ENCODE data around the gene ZSCAN21. TPM values are rescaled to one million over a fixed set of nuclear protein-coding genes. Genes with fewer than 3 reads are reported as not detected.
A peak's percentile ranks its signal among the peaks of the same experiment; 100 is the strongest.

The ZSCAN21 gene
- total RNA-seq, 2 donors from 2014 or later = 22.7 to 25.1 TPM

DNA sequence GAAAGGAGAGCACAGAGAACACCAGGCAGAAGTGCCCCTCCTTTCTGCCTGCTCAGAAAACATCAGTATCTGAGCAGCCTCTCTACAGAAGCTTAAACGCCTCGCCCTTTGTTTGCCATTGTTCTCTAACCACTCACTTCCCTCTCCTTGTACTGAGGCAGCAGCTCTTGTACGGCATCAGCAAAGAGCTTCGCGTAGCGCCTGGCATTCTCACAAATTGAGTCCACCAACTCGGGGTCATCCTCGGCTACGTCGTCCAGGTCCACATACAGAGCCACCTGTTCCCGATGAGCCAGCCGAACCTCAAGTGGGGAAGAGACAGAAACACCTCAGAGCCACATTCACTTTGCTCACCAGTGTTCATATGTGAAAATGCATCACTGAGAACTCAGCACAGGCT, 49.9 kb downstream of the ZSCAN21 start:
- peak overlapping the region; percentile 92 for H3K4me3 ChIP-seq (ENCODE audit: low read length)
- 90 to 91% methylated on average over 7 to 12 of the region's 12 CpGs for WGBS, 2 experiments (ENCODE audit: insufficient coverage in 1 of 2, insufficient read length in 1 of 2)
- Mint-ChIP-seq H3K27ac (peak overlapping the region; percentile 97), H3K4me1 (peaks cover 17% of the 10 kb centered on the region), H3K9me3 (no peaks in the 10 kb centered on the region), H3K4me3 (peak overlapping the region; percentile 89), H3K36me3 (ENCODE audit: low read depth) (peaks cover 70% of the 10 kb centered on the region), H3K27me3 (ENCODE audit: insufficient read depth) (no peaks in the 10 kb centered on the region)
- H3K27me3 ChIP-seq (ENCODE audit: control insufficient read depth, insufficient read depth, low read length, poor library complexity, severe bottlenecking) = no peaks in the 10 kb centered on the region
- H3K9ac ChIP-seq (ENCODE audit: extremely low read depth, low read length, poor library complexity, severe bottlenecking) = peak overlapping the region; percentile 100
- peaks cover 59% of the 10 kb centered on the region for H3K36me3 ChIP-seq (ENCODE audit: control insufficient read depth, insufficient read depth, low read length)
- peak overlapping the region; percentile 26 for H3K27ac ChIP-seq (ENCODE audit: low read depth, low read length)
- peaks cover 6% of the 10 kb centered on the region for H3K4me1 ChIP-seq (ENCODE audit: control insufficient read depth, insufficient read depth, low read length)
- DNase-seq = no peak
- H3K9me3 ChIP-seq (ENCODE audit: control insufficient read depth, low read length) = no peaks in the 10 kb centered on the region
- TF ChIP-seq, protein P1, sequence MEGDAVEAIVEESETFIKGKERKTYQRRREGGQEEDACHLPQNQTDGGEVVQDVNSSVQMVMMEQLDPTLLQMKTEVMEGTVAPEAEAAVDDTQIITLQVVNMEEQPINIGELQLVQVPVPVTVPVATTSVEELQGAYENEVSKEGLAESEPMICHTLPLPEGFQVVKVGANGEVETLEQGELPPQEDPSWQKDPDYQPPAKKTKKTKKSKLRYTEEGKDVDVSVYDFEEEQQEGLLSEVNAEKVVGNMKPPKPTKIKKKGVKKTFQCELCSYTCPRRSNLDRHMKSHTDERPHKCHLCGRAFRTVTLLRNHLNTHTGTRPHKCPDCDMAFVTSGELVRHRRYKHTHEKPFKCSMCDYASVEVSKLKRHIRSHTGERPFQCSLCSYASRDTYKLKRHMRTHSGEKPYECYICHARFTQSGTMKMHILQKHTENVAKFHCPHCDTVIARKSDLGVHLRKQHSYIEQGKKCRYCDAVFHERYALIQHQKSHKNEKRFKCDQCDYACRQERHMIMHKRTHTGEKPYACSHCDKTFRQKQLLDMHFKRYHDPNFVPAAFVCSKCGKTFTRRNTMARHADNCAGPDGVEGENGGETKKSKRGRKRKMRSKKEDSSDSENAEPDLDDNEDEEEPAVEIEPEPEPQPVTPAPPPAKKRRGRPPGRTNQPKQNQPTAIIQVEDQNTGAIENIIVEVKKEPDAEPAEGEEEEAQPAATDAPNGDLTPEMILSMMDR (conservative IDR thresholded peaks at IDR 0.05) = no peak

DNA sequence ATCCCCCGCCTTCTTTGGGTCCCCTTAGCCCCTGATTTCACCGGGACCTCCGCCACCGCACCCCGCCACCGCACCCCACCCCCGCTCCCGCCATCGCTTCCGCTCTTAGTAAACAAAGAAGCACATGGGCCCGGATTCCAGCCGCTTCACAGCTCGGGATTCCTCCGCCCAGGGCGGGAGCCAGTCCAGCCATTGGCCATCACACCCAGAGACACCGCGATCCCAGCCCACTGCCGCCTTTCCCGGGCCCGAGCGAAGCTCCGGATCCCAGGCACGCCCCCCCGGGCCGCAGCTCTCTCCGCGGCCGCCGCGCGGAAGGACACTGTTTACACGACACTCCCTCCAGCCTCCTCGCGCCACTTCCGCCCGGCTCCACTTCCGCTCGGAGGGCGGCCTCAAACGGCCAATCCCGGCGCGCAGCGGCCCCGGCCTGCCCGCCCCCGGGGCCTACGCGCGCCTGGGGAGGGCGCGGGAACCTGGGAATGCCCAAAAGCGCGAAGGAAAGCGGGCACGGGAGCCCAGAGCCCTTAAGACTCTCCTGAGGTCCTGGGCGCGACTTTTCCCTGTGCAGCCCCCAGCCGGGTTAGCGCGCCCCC, 50.9 kb downstream of the ZSCAN21 start:
- Histone ChIP-seq H3K36me3 (ENCODE audit: control insufficient read depth, insufficient read depth, low read length) (peaks cover 54% of the 10 kb centered on the region), H3K27me3 (ENCODE audit: control insufficient read depth, insufficient read depth, low read length, poor library complexity, severe bottlenecking) (no peaks in the 10 kb centered on the region), H3K27ac (ENCODE audit: low read depth, low read length) (peak overlapping the region; percentile 99), H3K9ac (ENCODE audit: extremely low read depth, low read length, poor library complexity, severe bottlenecking) (peak overlapping the region; percentile 100), H3K4me1 (ENCODE audit: control insufficient read depth, insufficient read depth, low read length) (peaks cover 6% of the 10 kb centered on the region), H3K4me3 (ENCODE audit: low read length) (peak overlapping the region; percentile 92), H3K9me3 (ENCODE audit: control insufficient read depth, low read length) (no peaks in the 10 kb centered on the region)
- no peaks in the 10 kb centered on the region for H3K9me3 Mint-ChIP-seq
- peaks cover 69% of the 10 kb centered on the region for H3K36me3 Mint-ChIP-seq (ENCODE audit: low read depth)
- H3K4me3 Mint-ChIP-seq = peak overlapping the region; percentile 89
- H3K27me3 Mint-ChIP-seq (ENCODE audit: insufficient read depth) = no peaks in the 10 kb centered on the region
- H3K27ac Mint-ChIP-seq = peak overlapping the region; percentile 97
- WGBS, 2 experiments (ENCODE audit: insufficient coverage in 1 of 2, insufficient read length in 1 of 2) = 0% methylated on average over 10 to 61 of the region's 61 CpGs
- TF ChIP-seq, protein P1 (conservative IDR thresholded peaks at IDR 0.05) = no peak
- peak; percentile 95 for DNase-seq
- peaks cover 17% of the 10 kb centered on the region for H3K4me1 Mint-ChIP-seq

DNA sequence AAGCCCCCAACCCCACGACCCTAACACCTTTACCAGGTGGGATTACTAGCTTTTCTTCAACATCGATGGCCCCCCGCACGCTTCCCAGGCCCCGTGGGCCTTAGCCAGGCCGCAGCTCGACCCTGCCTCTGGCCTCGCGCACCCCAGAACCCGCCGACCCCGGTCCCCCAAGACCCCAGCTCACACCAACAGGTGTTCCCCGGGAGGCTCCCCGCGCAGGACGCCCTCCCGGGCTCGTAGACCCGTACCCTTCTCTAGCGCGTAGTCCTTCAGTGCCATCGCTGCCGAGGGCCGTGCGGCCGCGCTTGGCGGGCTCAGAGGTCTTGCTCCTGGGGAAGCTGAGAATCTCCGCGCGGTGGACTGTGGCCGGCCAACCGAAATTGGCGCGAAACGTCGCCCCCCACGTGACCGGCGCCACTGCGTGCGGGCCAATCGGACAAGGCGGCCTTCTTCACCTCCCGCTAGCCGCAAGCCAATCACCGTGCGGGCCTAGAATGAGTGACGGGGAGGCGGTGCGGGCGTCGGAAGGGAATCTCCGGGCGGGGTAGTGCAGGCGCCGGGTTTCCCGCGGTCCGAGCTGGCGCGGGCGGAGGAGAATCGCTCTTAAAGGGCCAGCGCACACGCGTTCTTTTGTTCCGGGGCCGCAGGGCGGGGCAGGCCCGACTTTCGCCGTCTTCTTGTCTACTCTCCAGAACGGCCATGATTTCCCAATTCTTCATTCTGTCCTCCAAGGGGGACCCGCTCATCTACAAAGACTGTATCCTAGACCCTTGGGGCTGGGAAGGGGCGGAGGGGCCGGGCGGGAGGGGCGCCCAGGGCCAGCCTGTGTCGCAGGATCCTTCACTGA, 51.7 kb downstream of the ZSCAN21 start, which contains the start of the genes AP4M1 and MCM7:
Gene AP4M1 (plus strand): TSS at position 628 of the 847 bp plus-strand sequence. CDS start 72 bp downstream, at position 700.
Gene MCM7 (minus strand): TSS at position 382 of the 847 bp plus-strand sequence. CDS start 103 bp downstream, at position 279.
- Mint-ChIP-seq H3K4me3 (peak within 1 kb of the TSS; percentile 89), H3K27me3 (ENCODE audit: insufficient read depth) (no peaks in the 10 kb centered on the region), H3K36me3 (ENCODE audit: low read depth) (peaks cover 62% of the 10 kb centered on the region), H3K4me1 (peaks cover 17% of the 10 kb centered on the region), H3K9me3 (no peaks in the 10 kb centered on the region), H3K27ac (peak within 1 kb of the TSS; percentile 97)
- Histone ChIP-seq H3K9ac (ENCODE audit: extremely low read depth, low read length, poor library complexity, severe bottlenecking) (peak within 1 kb of the TSS; percentile 100), H3K27ac (ENCODE audit: low read depth, low read length) (peak within 1 kb of the TSS; percentile 99), H3K36me3 (ENCODE audit: control insufficient read depth, insufficient read depth, low read length) (peaks cover 51% of the 10 kb centered on the region), H3K9me3 (ENCODE audit: control insufficient read depth, low read length) (no peaks in the 10 kb centered on the region), H3K27me3 (ENCODE audit: control insufficient read depth, insufficient read depth, low read length, poor library complexity, severe bottlenecking) (no peaks in the 10 kb centered on the region), H3K4me3 (ENCODE audit: low read length) (peak within 1 kb of the TSS; percentile 92), H3K4me1 (ENCODE audit: control insufficient read depth, insufficient read depth, low read length) (peaks cover 6% of the 10 kb centered on the region)
- DNase-seq = peak; percentile 99
- 0% methylated on average over 59 to 80 of the region's 80 CpGs for WGBS, 2 experiments (ENCODE audit: insufficient coverage in 1 of 2, insufficient read length in 1 of 2)
- TF ChIP-seq, protein P1 (conservative IDR thresholded peaks at IDR 0.05) = no peak
